IMR-90 (cell line): ENCODE measurements around the gene HOXA2. TPM values are rescaled to one million over a fixed set of nuclear protein-coding genes. Genes with fewer than 3 reads are reported as not detected.
A peak's percentile ranks its signal among the peaks of the same experiment; 100 is the strongest.

Experiments
- ATAC-seq: fragments of 200-7000 bp; cut with Tn5 transposase; 2 replicates; pipeline ENCODE4 v1.9.1; 2020; ENCODE audit warnings: low read depth, mild to moderate bottlenecking, moderate library complexity
- BruUV-seq: library from RNA; stranded (reverse); fragments of 400-500 nt; replicated peaks from 2 replicates; lab custom pipeline; 2021; lab: Mats Ljungman, UMichigan
- CTCF ChIA-PET: fragments of 300-600 bp; formaldehyde crosslinking; extraction: SDS; loops from one replicate; lab custom pipeline; 2021; ENCODE audit warnings: antibody characterized with exemption; lab: Yijun Ruan, JAX
- POLR2A ChIA-PET: fragments of 300-600 bp; sonication (Branson Sonifier 250); formaldehyde crosslinking; loops from one replicate; lab custom pipeline; 2022; ENCODE audit warnings: antibody characterized with exemption; ENCODE audit not compliant: unreplicated experiment; lab: Charles Lee
- DNase-seq: peaks from one replicate; pipeline ENCODE4 v3.0.0; 2013
- H2AFZ ChIP-seq: replicated peaks from 2 replicates; pipeline ENCODE3; 2013; ENCODE audit warnings: low read length, mild to moderate bottlenecking; ENCODE audit not compliant: poor library complexity
- H2AK5ac ChIP-seq: 2 replicates; pipeline ENCODE4 v1.6.1; 2013; ENCODE audit warnings: low read depth, low read length, inconsistent platforms
- H2AK9ac ChIP-seq: replicated peaks from 2 replicates; pipeline ENCODE3; 2013; ENCODE audit warnings: mild to moderate bottlenecking, low read depth, low read length, moderate library complexity; ENCODE audit not compliant: poor library complexity
- H2BK120ac ChIP-seq: 2 replicates; pipeline ENCODE4 v1.6.1; 2013; ENCODE audit warnings: low read depth, low read length, inconsistent platforms
- H2BK15ac ChIP-seq: 3 replicates; pipeline ENCODE4 v1.6.1; 2013; ENCODE audit warnings: low read depth, low read length, inconsistent platforms
- H2BK20ac ChIP-seq: 2 replicates; pipeline ENCODE4 v1.6.1; 2013; ENCODE audit warnings: low read depth, mild to moderate bottlenecking, inconsistent platforms, low read length, moderate library complexity
- H2BK5ac ChIP-seq: 2 replicates; pipeline ENCODE4 v1.6.1; 2013; ENCODE audit warnings: mild to moderate bottlenecking, low read depth, low read length, inconsistent platforms; ENCODE audit not compliant: poor library complexity, severe bottlenecking
- H3K14ac ChIP-seq: replicated peaks from 2 replicates; pipeline ENCODE4 v1.6.1; 2013; ENCODE audit warnings: low read depth, low read length, inconsistent platforms
- H3K18ac ChIP-seq: 2 replicates; pipeline ENCODE4 v1.6.1; 2013; ENCODE audit warnings: low read depth, low read length, control low read depth
- H3K23ac ChIP-seq: 2 replicates; pipeline ENCODE4 v1.6.1; 2013; ENCODE audit warnings: low read depth, low read length, inconsistent platforms
- H3K27ac ChIP-seq: 2 replicates; pipeline ENCODE4 v1.5.1; 2013; ENCODE audit warnings: mild to moderate bottlenecking, control low read depth, low read length; ENCODE audit not compliant: insufficient read depth
- H3K27me3 ChIP-seq: 2 replicates; pipeline ENCODE4 v1.6.1; 2013; ENCODE audit warnings: low read length; ENCODE audit not compliant: control insufficient read depth, insufficient read depth
- H3K36me3 ChIP-seq: 2 replicates; pipeline ENCODE4 v1.6.1; 2013; ENCODE audit warnings: low read length, mixed read lengths; ENCODE audit not compliant: control insufficient read depth, insufficient read depth
- H3K4ac ChIP-seq: 2 replicates; pipeline ENCODE4 v1.6.1; 2013; ENCODE audit warnings: low read depth, low read length, inconsistent platforms
- H3K4me1 ChIP-seq: 2 replicates; pipeline ENCODE4 v1.6.1; 2013; ENCODE audit warnings: low read length, mixed read lengths; ENCODE audit not compliant: control insufficient read depth, insufficient read depth
- H3K4me2 ChIP-seq: 2 replicates; pipeline ENCODE4 v1.6.1; 2013; ENCODE audit warnings: low read depth, mild to moderate bottlenecking, control low read depth, low read length, moderate library complexity
- H3K4me3 ChIP-seq: 2 replicates; pipeline ENCODE4 v1.5.1; 2013; ENCODE audit warnings: low read depth, mild to moderate bottlenecking, control low read depth, low read length, moderate library complexity; ENCODE audit not compliant: insufficient read depth
- H3K56ac ChIP-seq: 2 replicates; pipeline ENCODE4 v1.6.1; 2013; ENCODE audit warnings: low read length, inconsistent platforms; ENCODE audit not compliant: insufficient read depth; ENCODE audit errors: extremely low read depth
- H3K79me1 ChIP-seq, 2 experiments: 2 replicates each; pipeline ENCODE4 v1.6.1; 2013; ENCODE audit warnings: low read length in 2 of 2, inconsistent platforms in 1 of 2, low read depth in 1 of 2
- H3K9ac ChIP-seq: 2 replicates; pipeline ENCODE4 v1.6.1; 2013; ENCODE audit warnings: low read depth, low read length, control low read depth
- H3K9me1 ChIP-seq: 2 replicates; pipeline ENCODE4 v1.6.1; 2013; ENCODE audit warnings: low read length, inconsistent platforms; ENCODE audit not compliant: insufficient read depth
- H3K9me3 ChIP-seq: 2 replicates; pipeline ENCODE4 v1.6.1; 2013; ENCODE audit warnings: low read length; ENCODE audit not compliant: control insufficient read depth, insufficient read depth
- H4K20me1 ChIP-seq: 2 replicates; pipeline ENCODE4 v1.6.1; 2013; ENCODE audit warnings: low read length, inconsistent platforms; ENCODE audit not compliant: insufficient read depth
- H4K5ac ChIP-seq: 2 replicates; pipeline ENCODE4 v1.6.1; 2013; ENCODE audit warnings: mild to moderate bottlenecking, low read depth, low read length, control low read depth
- H4K8ac ChIP-seq, 2 experiments: 2 replicates each; pipeline ENCODE4 v1.6.1; 2013; ENCODE audit warnings: low read depth in 2 of 2, low read length in 2 of 2, control low read depth in 1 of 2, inconsistent platforms in 1 of 2
- H4K91ac ChIP-seq: 2 replicates; pipeline ENCODE4 v1.6.1; 2013; ENCODE audit warnings: low read depth, low read length, inconsistent platforms; ENCODE audit not compliant: insufficient read depth
- BHLHE40 ChIP-seq: fragments of 150-350 bp; IDR thresholded peaks from 2 replicates; pipeline ENCODE4 v1.6.1; 2016; ENCODE audit warnings: mild to moderate bottlenecking, low read depth, low read length
- CEBPB ChIP-seq: IDR thresholded peaks from 2 replicates; pipeline ENCODE4 v1.6.1; 2012; ENCODE audit warnings: low read depth, low read length, improper control_type of control experiment
- CHD1 ChIP-seq: IDR thresholded peaks from 2 replicates; pipeline ENCODE4 v1.6.1; 2012; ENCODE audit warnings: low read depth, low read length, improper control_type of control experiment
- FOS ChIP-seq: fragments of 150-350 bp; IDR thresholded peaks from 2 replicates; pipeline ENCODE4 v1.6.1; 2016; ENCODE audit warnings: low read depth, low read length
- MAFK ChIP-seq: IDR thresholded peaks from 2 replicates; pipeline ENCODE4 v1.6.1; 2012; ENCODE audit warnings: low read depth, low read length, improper control_type of control experiment
- MXI1 ChIP-seq: IDR thresholded peaks from 2 replicates; pipeline ENCODE4 v1.6.1; 2012; ENCODE audit warnings: low read depth, mild to moderate bottlenecking, low read length, moderate library complexity, borderline replicate concordance
- NFE2L2 ChIP-seq: fragments of 150-350 bp; IDR thresholded peaks from 2 replicates; pipeline ENCODE4 v1.6.1; 2016; ENCODE audit warnings: low read depth, mild to moderate bottlenecking, low read length
- POLR2A ChIP-seq: IDR thresholded peaks from 2 replicates; pipeline ENCODE4 v1.6.1; 2012; ENCODE audit warnings: mild to moderate bottlenecking, low read depth, low read length
- RAD21 ChIP-seq: IDR thresholded peaks from 2 replicates; pipeline ENCODE4 v1.6.1; 2012; ENCODE audit warnings: low read length, improper control_type of control experiment
- RCOR1 ChIP-seq: IDR thresholded peaks from 2 replicates; pipeline ENCODE4 v1.6.1; 2012; ENCODE audit warnings: mild to moderate bottlenecking, low read length, improper control_type of control experiment; ENCODE audit not compliant: insufficient replicate concordance
- SMC3 ChIP-seq: fragments of 150-350 bp; IDR thresholded peaks from 2 replicates; pipeline ENCODE4 v1.6.1; 2016; ENCODE audit warnings: low read depth, mild to moderate bottlenecking, antibody characterized with exemption, low read length, moderate library complexity
- WGBS, 2 experiments: methylation state at CpG; one replicate each; pipeline versions ENCODE4 v1.1.5 to v1.1.7; 2013; ENCODE audit warnings: missing lambda C conversion rate in 2 of 2; ENCODE audit not compliant: insufficient read length in 1 of 2; ENCODE audit errors: extremely low coverage in 2 of 2; 5-methylcytosine and 5-hydroxymethylcytosine counted together
- dilution Hi-C: fragments of 300-500 bp; cut with HindIII; formaldehyde crosslinking; loops from one replicate; pipeline ENCODE4 v1.14.3; 2018; ENCODE audit warnings: low sequenced_read_pairs; ENCODE audit not compliant: unreplicated experiment
- in situ Hi-C: fragments of 300-500 bp; cut with MboI; formaldehyde crosslinking; loops from 3 replicates; pipeline ENCODE4 v1.14.3; 2019; ENCODE audit warnings: low sequenced_read_pairs, inconsistent platforms, mixed read lengths
- intact Hi-C: fragments of 100-400 bp; cut with micrococcal nuclease; formaldehyde crosslinking; loops from 2 replicates; pipeline ENCODE4 v1.10.0; 2022
- polyA plus RNA-seq, 3 experiments: library from polyadenylated mRNA; depleted of rRNA; stranded (reverse); fragments of >200 nt; gene quantifications; 2 replicates each; pipeline ENCODE4 v1.2.3, GENCODE V29; 2012; ENCODE audit warnings: low replicate concordance in 1 of 3
- total RNA-seq: library from RNA; depleted of rRNA; stranded (reverse); fragments of >200 nt; gene quantifications from 2 replicates; pipeline ENCODE4 v1.2.3, GENCODE V29; 2012
- TF ChIP-seq, protein P1 (sequence below): fragments of 150-350 bp; IDR thresholded peaks from 2 replicates; pipeline ENCODE4 v1.6.1; 2016; ENCODE audit warnings: low read depth, mild to moderate bottlenecking, low read length, moderate library complexity, borderline replicate concordance
- TF ChIP-seq, protein P2 (sequence below): fragments of 150-350 bp; IDR thresholded peaks from 2 replicates; pipeline ENCODE4 v1.6.1; 2017; ENCODE audit warnings: mild to moderate bottlenecking, antibody characterized with exemption, low read length, low read depth

The HOXA2 gene
- total and polyA plus RNA-seq, 2 of the 4 experiments (the other 2 are of a cell fraction): 1.6 to 3.9 TPM

DNA sequence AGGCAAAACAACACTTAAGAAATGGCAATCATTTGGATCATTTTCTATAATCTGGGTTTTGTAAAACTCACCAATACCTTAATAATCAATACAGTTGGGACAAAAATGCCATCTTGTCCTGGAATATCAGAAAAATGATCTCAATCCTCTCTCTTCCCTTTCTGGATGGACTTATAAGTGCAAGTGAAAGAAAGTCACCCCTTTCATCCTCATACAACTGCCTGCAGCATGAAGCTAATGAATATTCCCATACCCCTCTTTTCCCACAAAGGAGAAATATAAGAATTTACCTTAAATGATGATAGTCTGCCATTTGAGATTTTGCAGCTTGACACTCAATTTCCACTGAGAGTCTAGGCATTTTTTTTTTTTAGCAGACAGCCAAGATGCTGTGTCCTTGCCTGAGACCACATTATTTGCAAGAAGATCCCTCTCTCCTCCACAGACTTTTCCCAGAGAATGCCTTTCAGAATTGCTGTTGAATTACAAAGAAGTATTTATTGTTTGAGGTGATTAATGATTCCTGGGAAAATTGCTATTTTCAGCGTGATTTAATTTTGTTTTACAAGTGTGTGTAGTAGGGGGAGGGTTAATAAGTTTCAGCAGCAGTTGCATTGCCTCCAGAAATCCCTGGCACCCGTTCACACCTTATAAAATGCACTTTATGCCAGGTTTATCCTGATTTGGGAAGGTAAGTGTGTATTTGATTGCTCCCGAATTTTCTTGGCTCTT is 24.3 kb upstream of the HOXA2 start (continued):
- no peak for TF ChIP-seq CHD1

DNA sequence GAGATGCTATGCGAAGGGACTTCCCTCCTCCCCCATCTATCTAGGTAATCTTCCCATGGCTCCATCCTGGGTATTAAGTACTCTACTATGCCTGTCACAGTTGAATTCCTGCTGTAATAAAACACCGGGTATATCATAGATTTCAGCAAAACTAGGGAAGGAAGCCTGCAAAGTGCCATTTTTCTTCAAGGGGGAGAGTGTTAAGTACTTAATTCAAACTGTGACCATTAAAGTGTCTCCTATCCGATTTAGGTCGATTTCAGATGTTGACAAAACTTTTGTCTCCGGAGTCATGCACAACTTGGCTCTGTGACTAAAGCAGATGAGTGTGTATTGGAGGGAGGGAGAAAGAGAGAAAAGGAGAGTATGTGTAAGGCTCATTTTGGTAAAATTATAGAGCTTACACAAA is 23.5 kb upstream of the HOXA2 start:
- Histone ChIP-seq H2BK20ac (peak overlapping the region; percentile 17; the same call in 1 of the 2 replicates), H2AFZ (no peak overlapping the region), H3K79me1 (peaks cover 13 to 47% of the 10 kb centered on the region in 2 experiments), H2BK15ac (no peak overlapping the region), H4K5ac (no peak overlapping the region), H3K36me3 (peaks cover 3% of the 10 kb centered on the region; the same call in 1 of the 2 replicates), H3K4ac (no peak overlapping the region), H3K9me1 (peaks cover 7% of the 10 kb centered on the region), H2AK5ac (peak overlapping the region; percentile 54), H4K8ac (no peak overlapping the region), H3K27ac (no peak overlapping the region), H3K9me3 (no peaks in the 10 kb centered on the region), H3K4me2 (no peak overlapping the region; the same call in 1 of the 2 replicates), H2BK120ac (no peak overlapping the region), H3K27me3 (no peaks in the 10 kb centered on the region), H3K9ac (no peak overlapping the region), H4K91ac (no peak overlapping the region; the same call in 1 of the 2 replicates), H3K18ac (no peak overlapping the region), H2BK5ac (no peak overlapping the region), H2AK9ac (no peak overlapping the region), H3K23ac (peak overlapping the region; percentile 22; the same call in 1 of the 2 replicates), H4K20me1 (no peaks in the 10 kb centered on the region), H3K4me1 (peaks cover 23% of the 10 kb centered on the region), H3K14ac (no peak overlapping the region), H3K56ac (no peak overlapping the region), H3K4me3 (no peak overlapping the region)
- 40% methylated on average over 1 of the region's 5 CpGs; no CpG with 5 or more reads in 1 of the 2 experiments for WGBS, 2 experiments
- CTCF ChIA-PET: no interaction called here
- POLR2A ChIA-PET: interaction anchor here (0.7 kb wide), 1 partner anchor 20 kb away, joined by 4 read pairs; no protein-coding TSS in a partner anchor
- dilution Hi-C loops: no loop called here
- BruUV-seq: no TSS peak
- DNase-seq (peak; percentile 27), ATAC-seq (no peak)
- in situ Hi-C loops: no loop called here
- intact Hi-C loops: no loop called here
- TF ChIP-seq MAFK: no peak
- no peak for TF ChIP-seq POLR2A
- TF ChIP-seq, protein P1, sequence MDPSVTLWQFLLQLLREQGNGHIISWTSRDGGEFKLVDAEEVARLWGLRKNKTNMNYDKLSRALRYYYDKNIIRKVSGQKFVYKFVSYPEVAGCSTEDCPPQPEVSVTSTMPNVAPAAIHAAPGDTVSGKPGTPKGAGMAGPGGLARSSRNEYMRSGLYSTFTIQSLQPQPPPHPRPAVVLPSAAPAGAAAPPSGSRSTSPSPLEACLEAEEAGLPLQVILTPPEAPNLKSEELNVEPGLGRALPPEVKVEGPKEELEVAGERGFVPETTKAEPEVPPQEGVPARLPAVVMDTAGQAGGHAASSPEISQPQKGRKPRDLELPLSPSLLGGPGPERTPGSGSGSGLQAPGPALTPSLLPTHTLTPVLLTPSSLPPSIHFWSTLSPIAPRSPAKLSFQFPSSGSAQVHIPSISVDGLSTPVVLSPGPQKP: no peak
- no peak for TF ChIP-seq CEBPB
- no peak for TF ChIP-seq RCOR1
- TF ChIP-seq BHLHE40: no peak
- no peak for TF ChIP-seq CHD1
- no peak for TF ChIP-seq SMC3
- TF ChIP-seq FOS: no peak
- TF ChIP-seq NFE2L2: no peak
- TF ChIP-seq MXI1: no peak
- TF ChIP-seq, protein P2, sequence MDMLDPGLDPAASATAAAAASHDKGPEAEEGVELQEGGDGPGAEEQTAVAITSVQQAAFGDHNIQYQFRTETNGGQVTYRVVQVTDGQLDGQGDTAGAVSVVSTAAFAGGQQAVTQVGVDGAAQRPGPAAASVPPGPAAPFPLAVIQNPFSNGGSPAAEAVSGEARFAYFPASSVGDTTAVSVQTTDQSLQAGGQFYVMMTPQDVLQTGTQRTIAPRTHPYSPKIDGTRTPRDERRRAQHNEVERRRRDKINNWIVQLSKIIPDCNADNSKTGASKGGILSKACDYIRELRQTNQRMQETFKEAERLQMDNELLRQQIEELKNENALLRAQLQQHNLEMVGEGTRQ: no peak
- no peak for TF ChIP-seq RAD21
